T-cell (primary cell): ENCODE results near the gene KRT16. TPM values are rescaled to one million over a fixed set of nuclear protein-coding genes. Genes with fewer than 3 reads are reported as not detected.
"Not testable (repeated sequence)": the region's sequence is repeated elsewhere in the genome, so short reads cannot be mapped to it uniquely, and the experiment has no call there.

Experiments
- ATAC-seq, 4 experiments: fragments of 200-7000 bp in 3 of 4; fragments of 150-1000 bp in 1 of 4; cut with Tn5 transposase; replicated peaks in 1 of 4; 1 replicate in 3 of 4; 2 replicates in 1 of 4; pipeline ENCODE4 v1.10.0; 2021; ENCODE audit warnings: moderate library complexity in 3 of 4, mild to moderate bottlenecking in 2 of 4, moderate number of reproducible peaks in 1 of 4
- CTCF ChIA-PET, 2 donors: fragments of 300-600 bp; sonication (Branson Sonifier 250); formaldehyde crosslinking; loops; one replicate each; lab custom pipeline; 2022; ENCODE audit warnings: antibody characterized with exemption in 2 of 2; lab: Charles Lee
- POLR2A ChIA-PET, 2 donors: fragments of 300-600 bp; sonication (Branson Sonifier 250); formaldehyde crosslinking; loops; one replicate each; lab custom pipeline; 2022; ENCODE audit warnings: antibody characterized with exemption in 2 of 2; lab: Charles Lee
- DNase-seq, 35 experiments: peaks; one replicate each; pipeline versions ENCODE4 v3.0.0 to v3.0.0-alpha.2; 2013 to 2023
- H3K27ac ChIP-seq: one replicate; pipeline ENCODE4 v1.5.1; 2013; ENCODE audit warnings: low read length
- H3K27me3 ChIP-seq, 2 experiments: replicated peaks in 1 of 2; 1 replicate in 1 of 2; 2 replicates in 1 of 2; pipeline versions ENCODE4 v1.6.1 to v1.7.0; 2013; ENCODE audit warnings: low read length in 1 of 2, mixed read lengths in 1 of 2; ENCODE audit not compliant: control insufficient read depth in 2 of 2, insufficient read depth in 2 of 2; ENCODE audit errors: extremely low read depth in 1 of 2
- H3K36me3 ChIP-seq, 2 donors: 1 replicate in 1 of 2; 2 replicates in 1 of 2; pipeline versions ENCODE4 v1.6.1 to v1.7.0; 2013; ENCODE audit warnings: low read length in 1 of 2; ENCODE audit not compliant: control insufficient read depth in 2 of 2, insufficient read depth in 1 of 2; ENCODE audit errors: extremely low read depth in 1 of 2
- H3K4me1 ChIP-seq, 2 experiments: 1 replicate in 1 of 2; 2 replicates in 1 of 2; pipeline versions ENCODE4 v1.6.1 to v1.7.0; 2013; ENCODE audit warnings: low read length in 2 of 2, mixed read lengths in 1 of 2; ENCODE audit not compliant: insufficient read depth in 2 of 2, control insufficient read depth in 1 of 2; ENCODE audit errors: extremely low read depth in 1 of 2
- H3K4me3 ChIP-seq, 2 donors: 1 replicate in 1 of 2; 2 replicates in 1 of 2; pipeline versions ENCODE4 v1.5.1 to v1.7.0; 2013; ENCODE audit warnings: mild to moderate bottlenecking in 2 of 2, low read length in 1 of 2, moderate library complexity in 1 of 2; ENCODE audit not compliant: control insufficient read depth in 1 of 2; ENCODE audit errors: extremely low read depth in 1 of 2
- H3K9me3 ChIP-seq: 2 replicates; pipeline ENCODE4 v1.7.0; 2013
- H3K27ac Mint-ChIP-seq, 2 donors: one replicate each; pipeline ENCODE4 v1.8.0; 2020 to 2021; ENCODE audit warnings: mild to moderate bottlenecking in 2 of 2, mixed read lengths in 2 of 2
- H3K27me3 Mint-ChIP-seq, 2 donors: one replicate each; pipeline ENCODE4 v1.8.0; 2021 to 2022; ENCODE audit warnings: mixed read lengths in 2 of 2
- H3K36me3 Mint-ChIP-seq: one replicate; pipeline ENCODE4 v1.8.0; 2021; ENCODE audit warnings: mixed read lengths
- H3K4me1 Mint-ChIP-seq, 3 donors: one replicate each; pipeline ENCODE4 v1.8.0; 2020 to 2022; ENCODE audit warnings: mixed read lengths in 3 of 3, mild to moderate bottlenecking in 1 of 3
- H3K4me3 Mint-ChIP-seq, 3 donors: one replicate each; pipeline ENCODE4 v1.8.0; 2020 to 2022; ENCODE audit warnings: mild to moderate bottlenecking in 3 of 3, mixed read lengths in 3 of 3, moderate library complexity in 3 of 3
- H3K9me3 Mint-ChIP-seq, 3 donors: one replicate each; pipeline ENCODE4 v1.8.0; 2020 to 2022; ENCODE audit warnings: mixed read lengths in 3 of 3
- WGBS: methylation state at CpG from one replicate; pipeline ENCODE4 v1.1.5; 2013; ENCODE audit warnings: missing lambda C conversion rate; ENCODE audit not compliant: insufficient coverage; 5-methylcytosine and 5-hydroxymethylcytosine counted together
- total RNA-seq, 35 experiments: library from RNA in 6 of 35; stranded (reverse) in 6 of 35; fragments of 120-200 nt in 1 of 35; gene quantifications; one replicate each; pipeline versions ENCODE4 v1.2.1 to v1.2.4 and lab custom pipeline; 2013 to 2026

KRT16 gene
- total RNA-seq, 5 donors from 2014 or later (not counting 1 experiment from before 2014, with no cell fraction given), result not detected

GRCh38 chr17:41624208-41625101 lies 11.9 kb upstream of the KRT16 start, which contains the start of gene KRT17:
KRT17 (minus strand) TSS chr17:41624575; CDS start chr17:41624509, 66 bp downstream.
- H3K9me3 ChIP-seq, result no peaks in the 10 kb centered on the region
- WGBS, result 81% methylated on average over 15 of the region's 33 CpGs
- ChIA-PET POLR2A (no interaction called here), CTCF (no interaction called here)
- H3K27ac ChIP-seq, result no peak within 1 kb of the TSS
- H3K4me1 ChIP-seq, result no peaks in the 10 kb centered on the region
- no peak within 1 kb of the TSS for H3K4me3 ChIP-seq
- no peak for DNase-seq
- no peak for ATAC-seq
- H3K27me3 Mint-ChIP-seq, result peaks cover 0 to 25% of the 10 kb centered on the region in 2 donors
- no peaks in the 10 kb centered on the region for H3K4me1 Mint-ChIP-seq
- H3K27me3 ChIP-seq, result peaks cover 0 to 24% of the 10 kb centered on the region in 2 experiments
- H3K9me3 Mint-ChIP-seq, result no peaks in the 10 kb centered on the region
- H3K36me3 Mint-ChIP-seq, result no peaks in the 10 kb centered on the region
- no peak within 1 kb of the TSS for H3K4me3 Mint-ChIP-seq
- H3K27ac Mint-ChIP-seq, result no peak within 1 kb of the TSS
- no peaks in the 10 kb centered on the region for H3K36me3 ChIP-seq

- H3K27ac Mint-ChIP-seq, H3K4me1 Mint-ChIP-seq, H3K27ac ChIP-seq, ATAC-seq, POLR2A ChIA-PET, H3K36me3 ChIP-seq, CTCF ChIA-PET, H3K36me3 Mint-ChIP-seq, H3K4me3 ChIP-seq, DNase-seq, H3K4me1 ChIP-seq, H3K4me3 Mint-ChIP-seq, H3K9me3 ChIP-seq, H3K9me3 Mint-ChIP-seq: not testable (repeated sequence)
- WGBS, result 55% methylated on average over 7 of the region's 10 CpGs
- H3K27me3 ChIP-seq, result peaks cover 0 to 26% of the 10 kb centered on the region in 2 experiments
- peaks cover 0 to 28% of the 10 kb centered on the region in 2 donors for H3K27me3 Mint-ChIP-seq
These were observed 10.8 kb upstream of the KRT16 start for GRCh38 chr17:41623184-41623861.

DNA sequence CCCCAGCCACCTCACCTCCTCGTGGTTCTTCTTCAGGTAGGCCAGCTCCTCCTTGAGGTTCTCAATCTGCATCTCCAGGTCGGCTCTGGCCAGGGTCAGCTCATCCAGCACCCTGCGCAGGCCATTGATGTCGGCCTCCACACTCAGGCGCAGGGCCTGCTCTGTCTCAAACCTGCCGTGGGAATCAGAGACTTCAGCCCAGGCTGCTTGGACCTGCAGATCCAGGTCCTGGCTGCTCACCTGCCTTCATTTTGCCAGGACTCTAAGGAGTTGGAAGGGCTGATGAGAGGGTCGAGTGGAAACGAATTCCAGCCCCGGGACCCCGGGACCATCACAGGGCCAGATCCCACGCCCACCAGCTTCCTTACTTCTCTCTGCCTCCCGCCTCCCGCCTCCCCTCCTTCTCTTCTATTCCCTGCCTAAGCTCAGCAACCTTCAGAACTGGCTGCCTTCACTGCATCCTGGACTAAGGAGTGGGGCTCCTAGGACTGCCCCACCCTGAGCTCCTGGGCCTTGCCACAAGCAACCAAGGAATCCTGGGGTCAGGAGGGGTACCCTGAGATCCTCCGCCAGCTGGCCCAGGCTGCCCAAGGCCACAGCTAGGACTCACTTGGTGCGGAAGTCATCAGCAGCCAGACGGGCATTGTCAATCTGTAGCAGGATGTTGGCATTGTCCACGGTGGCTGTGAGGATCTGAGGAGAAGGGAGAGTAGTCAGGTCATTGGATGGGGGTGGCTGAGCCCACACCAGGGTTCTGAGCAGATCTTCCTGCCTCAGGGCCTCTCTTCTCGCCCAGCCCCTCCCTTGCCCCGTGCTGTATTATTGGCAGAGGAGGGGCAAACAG lies 10.0 kb upstream of the KRT16 start:
- H3K27ac Mint-ChIP-seq, DNase-seq: not testable (repeated sequence)

GRCh38 chr17:41621916-41622315 lies 9.3 kb upstream of the KRT16 start:
- 72% methylated on average over 2 of the region's 2 CpGs for WGBS
- no peak overlapping the region for H3K27ac ChIP-seq
- no peaks in the 10 kb centered on the region for H3K36me3 ChIP-seq
- peaks cover 0 to 22% of the 10 kb centered on the region in 2 donors for H3K27me3 Mint-ChIP-seq
- no peaks in the 10 kb centered on the region for H3K4me1 Mint-ChIP-seq
- ChIA-PET CTCF (no interaction called here), POLR2A (no interaction called here)
- no peaks in the 10 kb centered on the region for H3K4me1 ChIP-seq
- no peaks in the 10 kb centered on the region for H3K36me3 Mint-ChIP-seq
- no peak for ATAC-seq
- no peaks in the 10 kb centered on the region for H3K9me3 Mint-ChIP-seq
- no peak for DNase-seq
- H3K4me3 ChIP-seq, result no peak overlapping the region
- H3K9me3 ChIP-seq, result no peaks in the 10 kb centered on the region
- peaks cover 0 to 27% of the 10 kb centered on the region in 2 experiments for H3K27me3 ChIP-seq
- no peak overlapping the region for H3K4me3 Mint-ChIP-seq
- no peak overlapping the region for H3K27ac Mint-ChIP-seq

More for the DNA sequence above, 10.0 kb upstream of the KRT16 start:
- H3K36me3 Mint-ChIP-seq, H3K27ac ChIP-seq, H3K4me3 Mint-ChIP-seq, H3K4me1 ChIP-seq, H3K4me1 Mint-ChIP-seq, H3K4me3 ChIP-seq, H3K9me3 Mint-ChIP-seq, H3K9me3 ChIP-seq, CTCF ChIA-PET, ATAC-seq, POLR2A ChIA-PET, H3K36me3 ChIP-seq: not testable (repeated sequence)
- WGBS, result 82% methylated on average over 8 of the region's 19 CpGs
- H3K27me3 Mint-ChIP-seq, result peaks cover 0 to 26% of the 10 kb centered on the region in 2 donors
- H3K27me3 ChIP-seq, result peaks cover 0 to 25% of the 10 kb centered on the region in 2 experiments

GRCh38 chr17:41621435-41621817 lies 8.9 kb upstream of the KRT16 start:
- H3K4me3 Mint-ChIP-seq, H3K9me3 ChIP-seq, DNase-seq, H3K36me3 Mint-ChIP-seq, H3K4me3 ChIP-seq, CTCF ChIA-PET, H3K36me3 ChIP-seq, POLR2A ChIA-PET, H3K4me1 Mint-ChIP-seq, ATAC-seq, H3K9me3 Mint-ChIP-seq, H3K27ac Mint-ChIP-seq, H3K27ac ChIP-seq, H3K4me1 ChIP-seq: not testable (repeated sequence)
- H3K27me3 ChIP-seq, result peaks cover 0 to 32% of the 10 kb centered on the region in 2 experiments
- WGBS, result 83% methylated on average over 6 of the region's 11 CpGs
- peaks cover 0 to 22% of the 10 kb centered on the region in 2 donors for H3K27me3 Mint-ChIP-seq
